Spinal cord (tissue), 10 donors: ENCODE data around the gene TSHZ2. TPM values are rescaled to one million over a fixed set of nuclear protein-coding genes. Genes with fewer than 3 reads are reported as not detected.

Experiments
- DNase-seq, 6 donors: peaks; one replicate each; pipeline versions ENCODE4 v3.0.0 to v3.0.0-alpha.2; 2013 to 2015; ENCODE audit warnings: low spot score in 6 of 6, low read depth in 4 of 6
- H3K27ac ChIP-seq: one replicate; pipeline ENCODE4 v1.5.1; 2013; ENCODE audit warnings: low read depth, low read length, control low read depth
- H3K27me3 ChIP-seq: one replicate; pipeline ENCODE4 v1.6.1; 2013; ENCODE audit warnings: low read length; ENCODE audit not compliant: control insufficient read depth, insufficient read depth
- H3K36me3 ChIP-seq: one replicate; pipeline ENCODE4 v1.6.1; 2013; ENCODE audit warnings: low read length; ENCODE audit not compliant: control insufficient read depth, insufficient read depth
- H3K4me1 ChIP-seq: one replicate; pipeline ENCODE4 v1.6.1; 2013; ENCODE audit warnings: low read length; ENCODE audit not compliant: control insufficient read depth, insufficient read depth
- H3K4me3 ChIP-seq: one replicate; pipeline ENCODE4 v1.5.1; 2013; ENCODE audit warnings: low read depth, low read length, control low read depth
- H3K9me3 ChIP-seq: one replicate; pipeline ENCODE4 v1.6.1; 2013; ENCODE audit warnings: low read length; ENCODE audit not compliant: control insufficient read depth, insufficient read depth
- WGBS: methylation state at CpG from one replicate; pipeline ENCODE4 v1.1.5; 2013; ENCODE audit warnings: missing lambda C conversion rate; ENCODE audit not compliant: insufficient coverage; 5-methylcytosine and 5-hydroxymethylcytosine counted together
- polyA plus RNA-seq, 2 donors: library from polyadenylated mRNA; unstranded; fragments of 120-200 nt; gene quantifications; one replicate each; pipeline ENCODE4 v1.2.1, GENCODE V29; 2013; ENCODE audit not compliant: insufficient read length in 2 of 2
- total RNA-seq, 2 donors: library from RNA; depleted of rRNA in 1 of 2; stranded (reverse); fragments of 120-200 nt in 1 of 2; fragments of >200 nt in 1 of 2; gene quantifications; one replicate each; pipeline versions ENCODE4 v1.2.3 to v1.2.4, GENCODE V29; 2013 to 2014
- donor health status: healthy.

The TSHZ2 gene
- total and polyA plus RNA-seq, 4 donors = 11.8 to 33.0 (median 25.7) TPM

DNA sequence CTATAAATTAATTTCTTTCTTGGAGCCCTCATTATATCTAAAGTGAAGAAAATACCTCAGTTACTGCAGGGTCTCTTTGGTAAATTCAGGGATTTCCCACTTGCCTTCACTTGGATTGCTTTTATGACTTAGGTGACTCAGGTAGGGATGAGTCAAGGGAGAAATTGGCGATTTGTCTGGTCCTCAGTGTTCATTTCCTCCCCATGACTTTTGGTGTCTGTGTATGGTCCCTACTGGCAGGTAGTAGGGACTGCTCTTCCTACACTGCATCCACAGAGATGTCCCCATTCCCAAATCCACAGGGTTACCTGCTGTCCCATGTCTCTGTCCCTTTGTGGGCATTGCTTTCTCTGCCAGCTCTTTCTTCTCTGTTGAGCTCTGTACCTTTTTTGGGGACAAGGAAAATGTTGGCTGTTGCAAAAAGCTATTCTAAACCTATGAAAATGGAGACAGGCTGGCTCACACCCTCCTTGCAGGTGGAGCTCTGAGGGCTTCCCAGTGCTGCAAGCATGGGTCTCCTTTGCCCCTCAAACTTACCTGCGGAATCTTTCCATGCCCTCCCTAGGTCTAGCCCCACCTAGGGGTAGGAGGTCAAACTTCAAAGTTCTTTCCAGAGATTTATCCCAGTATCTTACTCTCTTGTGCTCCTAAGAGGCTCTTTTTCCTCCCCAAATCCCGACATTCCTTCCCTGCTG lies 409.6 kb downstream of the TSHZ2 start:
- Histone ChIP-seq H3K4me1 (peaks cover 22% of the 10 kb centered on the region), H3K36me3 (no peaks in the 10 kb centered on the region), H3K9me3 (no peaks in the 10 kb centered on the region), H3K27me3 (no peaks in the 10 kb centered on the region), H3K4me3 (no peak overlapping the region), H3K27ac (no peak overlapping the region)
- no peak for DNase-seq
- WGBS = no CpG with 5 or more reads among the region's 3 CpGs

- DNase-seq = no peak
- Histone ChIP-seq H3K4me3 (no peak overlapping the region), H3K27me3 (no peaks in the 10 kb centered on the region), H3K36me3 (no peaks in the 10 kb centered on the region), H3K27ac (no peak overlapping the region), H3K4me1 (peaks cover 22% of the 10 kb centered on the region), H3K9me3 (no peaks in the 10 kb centered on the region)
- WGBS = 75% methylated on average over 5 of the region's 7 CpGs
Observed at GRCh38 chr20:53382263-53382844, 410.2 kb downstream of the TSHZ2 start.

GRCh38 chr20:53383916-53384315 lies 411.8 kb downstream of the TSHZ2 start:
- Histone ChIP-seq H3K4me1 (peaks cover 21% of the 10 kb centered on the region), H3K27me3 (no peaks in the 10 kb centered on the region), H3K4me3 (no peak overlapping the region), H3K9me3 (no peaks in the 10 kb centered on the region), H3K27ac (no peak overlapping the region), H3K36me3 (no peaks in the 10 kb centered on the region)
- DNase-seq = peak in 1 of 6 donors; percentile 46
- 47% methylated on average over 8 of the region's 8 CpGs for WGBS

GRCh38 chr20:53384392-53384791 lies 412.2 kb downstream of the TSHZ2 start:
- no peak for DNase-seq
- WGBS = 40% methylated on average over 1 of the region's 3 CpGs
- no peak overlapping the region for H3K27ac ChIP-seq
- no peaks in the 10 kb centered on the region for H3K9me3 ChIP-seq
- H3K36me3 ChIP-seq = no peaks in the 10 kb centered on the region
- H3K27me3 ChIP-seq = no peaks in the 10 kb centered on the region
- peaks cover 18% of the 10 kb centered on the region for H3K4me1 ChIP-seq
- H3K4me3 ChIP-seq = no peak overlapping the region

- H3K4me1 ChIP-seq = peaks cover 18% of the 10 kb centered on the region
- no peak overlapping the region for H3K4me3 ChIP-seq
- H3K9me3 ChIP-seq = no peaks in the 10 kb centered on the region
- no peaks in the 10 kb centered on the region for H3K36me3 ChIP-seq
- DNase-seq = peak in 2 of 6 donors; percentile 61 to 63
- H3K27me3 ChIP-seq = no peaks in the 10 kb centered on the region
- H3K27ac ChIP-seq = no peak overlapping the region
- 54% methylated on average over 7 of the region's 14 CpGs for WGBS
Observed at GRCh38 chr20:53385941-53386767, 414.0 kb downstream of the TSHZ2 start.

DNA sequence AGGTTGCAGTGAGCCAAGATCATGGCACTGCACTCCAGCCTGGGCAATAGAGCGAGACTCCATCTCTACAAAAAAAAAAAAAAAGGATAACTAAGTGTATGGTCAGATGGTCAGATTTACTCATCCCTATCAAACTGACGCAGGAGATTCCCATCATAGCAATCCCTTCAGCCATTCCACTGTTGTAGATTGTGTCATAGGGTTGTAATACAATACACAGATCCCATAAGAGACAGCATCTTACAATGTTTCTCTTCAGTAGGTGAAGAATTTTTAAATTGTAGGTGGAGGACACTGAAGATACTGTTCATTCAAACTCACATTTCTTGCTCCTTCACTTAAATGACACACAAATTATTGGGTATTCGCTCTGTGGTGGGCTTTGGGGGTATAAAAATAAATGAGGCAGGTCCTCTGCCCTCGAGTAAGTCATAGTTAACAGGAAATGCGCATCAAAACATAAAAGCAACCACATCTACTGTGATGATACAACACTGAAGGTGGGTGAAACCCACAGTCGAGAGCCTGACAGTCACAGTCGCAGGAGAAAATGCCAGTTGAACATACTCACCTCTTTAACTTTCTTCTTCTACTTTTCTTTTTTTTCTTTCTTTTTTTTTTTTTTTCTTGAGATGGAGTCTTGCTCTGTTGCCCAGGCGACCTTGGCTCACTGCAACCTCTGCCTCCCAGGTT lies 416.0 kb downstream of the TSHZ2 start:
- no CpG with 5 or more reads among the region's 8 CpGs for WGBS

DNA sequence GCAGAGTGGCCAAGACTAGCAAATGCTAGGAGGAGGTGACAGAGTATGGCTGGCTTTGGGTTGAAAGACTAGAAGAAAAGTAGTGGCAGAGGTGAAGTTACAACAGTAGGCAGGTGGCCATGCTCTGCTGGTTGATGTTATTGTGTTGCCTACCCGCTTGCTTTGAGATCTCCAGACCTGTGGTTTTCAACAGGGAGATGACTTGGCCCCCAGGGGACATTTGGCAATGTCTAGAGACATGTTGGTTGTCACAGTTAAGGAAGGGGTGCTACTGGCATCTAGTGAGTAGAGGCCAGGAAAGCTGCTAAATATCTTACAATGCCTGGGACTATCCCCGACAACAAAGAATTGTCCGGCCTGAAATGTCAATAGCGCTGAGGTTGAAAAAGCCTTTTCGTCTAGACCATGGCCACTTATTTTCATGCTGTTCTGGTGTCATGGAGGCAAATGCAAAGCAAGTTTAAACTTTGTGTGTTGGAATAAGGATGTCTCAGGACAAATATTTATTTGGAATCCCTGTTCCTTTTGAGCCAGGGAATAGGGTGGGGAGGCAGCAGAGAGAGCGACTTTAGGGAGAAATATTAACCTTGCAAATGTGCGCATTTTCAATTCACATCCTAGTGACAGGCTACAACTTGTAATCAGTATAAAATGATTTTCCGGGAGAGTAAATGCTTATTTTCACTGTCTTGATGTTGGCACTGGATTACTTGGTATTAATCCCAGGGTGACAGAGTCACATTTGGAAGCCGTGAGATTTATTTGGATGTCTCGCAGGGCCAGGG lies 417.6 kb downstream of the TSHZ2 start:
- no peak overlapping the region for H3K4me3 ChIP-seq
- H3K4me1 ChIP-seq = peaks cover 8% of the 10 kb centered on the region
- no peaks in the 10 kb centered on the region for H3K36me3 ChIP-seq
- H3K9me3 ChIP-seq = no peaks in the 10 kb centered on the region
- H3K27me3 ChIP-seq = no peaks in the 10 kb centered on the region
- H3K27ac ChIP-seq = no peak overlapping the region
- WGBS = 59% methylated on average over 5 of the region's 10 CpGs
- peak in 1 of 6 donors; percentile 44 for DNase-seq

More for the DNA sequence above, 416.0 kb downstream of the TSHZ2 start:
- Histone ChIP-seq H3K36me3 (no peaks in the 10 kb centered on the region), H3K4me1 (peaks cover 18% of the 10 kb centered on the region), H3K9me3 (no peaks in the 10 kb centered on the region), H3K4me3 (no peak overlapping the region), H3K27ac (no peak overlapping the region), H3K27me3 (no peaks in the 10 kb centered on the region)
- DNase-seq = no peak

- Histone ChIP-seq H3K36me3 (no peaks in the 10 kb centered on the region), H3K4me1 (peaks cover 2% of the 10 kb centered on the region), H3K9me3 (no peaks in the 10 kb centered on the region), H3K27ac (no peak overlapping the region), H3K27me3 (no peaks in the 10 kb centered on the region), H3K4me3 (no peak overlapping the region)
- no CpG with 5 or more reads among the region's 2 CpGs for WGBS
- DNase-seq = no peak
Observed at GRCh38 chr20:53390770-53391169, 418.6 kb downstream of the TSHZ2 start.

DNA sequence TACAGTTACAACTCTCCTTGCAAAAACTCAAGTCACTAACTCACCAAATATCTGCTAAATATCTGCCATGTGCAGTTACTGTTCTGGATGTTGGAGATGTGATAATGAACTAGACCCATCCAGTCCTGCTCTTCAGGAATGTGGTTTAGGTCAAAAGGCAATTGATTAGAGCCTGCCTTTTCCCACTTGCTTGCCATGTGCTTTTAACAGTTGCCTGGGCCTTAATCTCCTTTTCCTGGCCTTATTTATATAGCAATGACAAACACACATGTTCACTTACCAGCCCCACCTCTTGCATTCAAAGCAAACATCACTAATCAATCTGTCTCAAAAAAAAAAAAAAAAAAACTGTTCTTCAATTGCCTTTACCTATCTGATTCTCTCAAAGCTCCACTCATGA lies 422.3 kb downstream of the TSHZ2 start:
- no peak for DNase-seq
- Histone ChIP-seq H3K27ac (no peak overlapping the region), H3K9me3 (no peaks in the 10 kb centered on the region), H3K36me3 (no peaks in the 10 kb centered on the region), H3K4me1 (no peaks in the 10 kb centered on the region), H3K27me3 (no peaks in the 10 kb centered on the region), H3K4me3 (no peak overlapping the region)
